ENCODE measurements around the gene DNAH12. TPM values are rescaled to one million over a fixed set of nuclear protein-coding genes. Genes with fewer than 3 reads are reported as not detected.

Gene DNAH12
- total RNA-seq, 1 experiment from 2014 or later, result not detected

DNA sequence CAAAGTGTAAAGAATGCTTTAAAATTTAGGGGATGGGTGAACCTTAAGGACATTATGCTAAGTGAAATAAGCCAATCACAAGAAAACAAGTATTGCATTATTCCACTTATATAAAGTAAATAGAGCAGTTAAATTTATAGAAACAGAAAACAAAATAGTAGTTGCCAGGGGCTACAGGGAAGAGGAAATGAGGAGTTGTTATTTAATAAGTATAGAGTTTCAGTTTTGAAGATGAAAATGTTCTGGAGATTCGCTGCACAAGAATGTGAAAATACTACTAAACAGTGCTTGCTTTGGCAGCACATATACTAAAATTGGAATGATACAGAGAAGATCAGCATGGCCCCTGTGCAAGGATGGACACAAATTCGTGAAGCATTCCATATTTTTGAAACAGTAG lies 32.0 kb downstream of the DNAH12 start (continued):
- TF ChIP-seq, protein P1, sequence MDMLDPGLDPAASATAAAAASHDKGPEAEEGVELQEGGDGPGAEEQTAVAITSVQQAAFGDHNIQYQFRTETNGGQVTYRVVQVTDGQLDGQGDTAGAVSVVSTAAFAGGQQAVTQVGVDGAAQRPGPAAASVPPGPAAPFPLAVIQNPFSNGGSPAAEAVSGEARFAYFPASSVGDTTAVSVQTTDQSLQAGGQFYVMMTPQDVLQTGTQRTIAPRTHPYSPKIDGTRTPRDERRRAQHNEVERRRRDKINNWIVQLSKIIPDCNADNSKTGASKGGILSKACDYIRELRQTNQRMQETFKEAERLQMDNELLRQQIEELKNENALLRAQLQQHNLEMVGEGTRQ (CRISPR knock-in tag; IDR thresholded peaks at IDR 0.05), result no peak
- no peak for TF ChIP-seq IRF2 (CRISPR knock-in tag; IDR thresholded peaks at IDR 0.05; ENCODE audit: borderline replicate concordance, low read depth)
- TF ChIP-seq TEAD4 (CRISPR knock-in tag; IDR thresholded peaks at IDR 0.05), result no peak
- TF ChIP-seq CREB1 (CRISPR knock-in tag; IDR thresholded peaks at IDR 0.05), result no peak

DNA sequence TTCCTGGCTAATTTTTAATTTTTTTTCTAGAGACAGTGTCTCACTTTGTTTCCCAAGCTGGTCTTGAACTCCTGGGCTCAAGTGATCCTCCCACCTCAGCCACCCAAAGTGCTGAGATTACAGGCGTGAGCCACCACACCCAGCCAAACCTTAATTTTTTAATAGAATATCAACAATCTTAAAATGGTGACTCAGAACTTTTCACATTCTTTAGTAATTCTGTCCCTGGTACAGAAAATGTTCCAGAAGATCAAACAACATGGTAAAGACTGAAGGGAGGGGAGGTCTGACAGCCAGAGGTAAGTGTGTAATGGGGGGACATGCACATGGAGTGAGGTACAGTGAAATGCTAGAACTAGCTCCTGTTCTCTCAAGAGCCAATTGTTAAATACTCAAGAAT lies 38.2 kb downstream of the DNAH12 start:
- Mint-ChIP-seq H3K9me3 (no peaks in the 10 kb centered on the region), H3K4me1 (no peaks in the 10 kb centered on the region), H3K36me3 (no peaks in the 10 kb centered on the region), H3K27ac (no peak overlapping the region), H3K4me3 (no peak overlapping the region), H3K27me3 (ENCODE audit: low read depth) (no peaks in the 10 kb centered on the region)
- DNase-seq (ENCODE audit: low spot score) (no peak), ATAC-seq (no peak)
- ChIA-PET CTCF (no interaction called here), POLR2A (no interaction called here)
- no peak for TF ChIP-seq FOXP1 (CRISPR knock-in tag; IDR thresholded peaks at IDR 0.05; ENCODE audit: borderline replicate concordance)
- TF ChIP-seq MYBL2 (CRISPR knock-in tag; IDR thresholded peaks at IDR 0.05), result no peak
- TF ChIP-seq PRRX2 (CRISPR knock-in tag; IDR thresholded peaks at IDR 0.05), result no peak
- TF ChIP-seq ZSCAN18 (CRISPR knock-in tag; IDR thresholded peaks at IDR 0.05), result no peak
- TF ChIP-seq, protein P2, sequence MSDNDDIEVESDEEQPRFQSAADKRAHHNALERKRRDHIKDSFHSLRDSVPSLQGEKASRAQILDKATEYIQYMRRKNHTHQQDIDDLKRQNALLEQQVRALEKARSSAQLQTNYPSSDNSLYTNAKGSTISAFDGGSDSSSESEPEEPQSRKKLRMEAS (CRISPR knock-in tag; IDR thresholded peaks at IDR 0.05), result no peak

DNA sequence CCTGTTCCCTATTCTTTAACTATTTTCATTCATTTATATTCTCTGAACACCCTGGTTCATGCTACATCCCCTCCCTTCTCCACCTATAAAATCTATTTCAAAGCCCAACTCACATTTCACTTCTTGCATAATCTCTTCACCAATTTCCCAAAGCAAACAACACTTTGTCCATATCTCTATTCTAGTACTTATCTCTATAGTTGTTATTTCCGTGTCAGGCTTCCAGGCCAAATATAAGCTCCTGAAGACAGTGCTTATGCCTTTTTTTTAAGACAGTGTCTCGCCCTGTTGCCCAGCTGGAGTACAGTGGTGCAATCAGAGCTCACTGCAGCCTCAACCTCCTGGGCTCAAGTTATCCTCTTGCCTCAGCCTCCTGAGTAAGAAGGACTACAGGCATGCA lies 43.6 kb downstream of the DNAH12 start:
- DNase-seq (ENCODE audit: low spot score), result no peak
- ChIA-PET POLR2A (no interaction called here), CTCF (no interaction called here)
- ATAC-seq, result no peak
- Mint-ChIP-seq H3K9me3 (no peaks in the 10 kb centered on the region), H3K4me3 (no peak overlapping the region), H3K36me3 (no peaks in the 10 kb centered on the region), H3K27me3 (ENCODE audit: low read depth) (no peaks in the 10 kb centered on the region), H3K27ac (no peak overlapping the region), H3K4me1 (no peaks in the 10 kb centered on the region)
- TF ChIP-seq RORB (CRISPR knock-in tag; IDR thresholded peaks at IDR 0.05), result no peak
- TF ChIP-seq ETV6 (CRISPR knock-in tag; IDR thresholded peaks at IDR 0.05), result no peak
- no peak for TF ChIP-seq ZNF671 (CRISPR knock-in tag; IDR thresholded peaks at IDR 0.05)
- TF ChIP-seq MYBL2 (CRISPR knock-in tag; IDR thresholded peaks at IDR 0.05), result no peak
- TF ChIP-seq JUN (CRISPR knock-in tag; IDR thresholded peaks at IDR 0.05), result no peak
- TF ChIP-seq TEAD1 (CRISPR knock-in tag; IDR thresholded peaks at IDR 0.05), result no peak
- no peak for TF ChIP-seq MXD4 (CRISPR knock-in tag; IDR thresholded peaks at IDR 0.05; ENCODE audit: borderline replicate concordance)
- TF ChIP-seq SMAD3 (CRISPR knock-in tag; IDR thresholded peaks at IDR 0.05; ENCODE audit: borderline replicate concordance), result no peak
- TF ChIP-seq FOXP1 (CRISPR knock-in tag; IDR thresholded peaks at IDR 0.05; ENCODE audit: borderline replicate concordance), result no peak
- TF ChIP-seq NR1H2 (CRISPR knock-in tag; IDR thresholded peaks at IDR 0.05), result no peak
- TF ChIP-seq ZNF317 (CRISPR knock-in tag; IDR thresholded peaks at IDR 0.05; ENCODE audit: borderline replicate concordance, low read depth), result no peak
- no peak for TF ChIP-seq EMX1 (CRISPR knock-in tag; IDR thresholded peaks at IDR 0.05)
- TF ChIP-seq CBFB (CRISPR knock-in tag; IDR thresholded peaks at IDR 0.05; ENCODE audit: low read depth), result no peak
- TF ChIP-seq CREM (CRISPR knock-in tag; IDR thresholded peaks at IDR 0.05), result no peak
- no peak for TF ChIP-seq FOXP4 (CRISPR knock-in tag; IDR thresholded peaks at IDR 0.05)
- no peak for TF ChIP-seq ZNF219 (CRISPR knock-in tag; IDR thresholded peaks at IDR 0.05; ENCODE audit: borderline replicate concordance)
- TF ChIP-seq, protein P3, sequence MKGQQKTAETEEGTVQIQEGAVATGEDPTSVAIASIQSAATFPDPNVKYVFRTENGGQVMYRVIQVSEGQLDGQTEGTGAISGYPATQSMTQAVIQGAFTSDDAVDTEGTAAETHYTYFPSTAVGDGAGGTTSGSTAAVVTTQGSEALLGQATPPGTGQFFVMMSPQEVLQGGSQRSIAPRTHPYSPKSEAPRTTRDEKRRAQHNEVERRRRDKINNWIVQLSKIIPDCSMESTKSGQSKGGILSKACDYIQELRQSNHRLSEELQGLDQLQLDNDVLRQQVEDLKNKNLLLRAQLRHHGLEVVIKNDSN (CRISPR knock-in tag; IDR thresholded peaks at IDR 0.05), result no peak
- no peak for TF ChIP-seq PRRX2 (CRISPR knock-in tag; IDR thresholded peaks at IDR 0.05)
- TF ChIP-seq GTF2I (CRISPR knock-in tag; conservative IDR thresholded peaks at IDR 0.05), result no peak
